Esophagus muscularis mucosa (tissue), 4 donors: ENCODE results near the gene GSN. TPM values are rescaled to one million over a fixed set of nuclear protein-coding genes. Genes with fewer than 3 reads are reported as not detected.

Source experiments
- DNase-seq: peaks from one replicate; pipeline ENCODE4 v3.0.0-alpha.2; 2017; ENCODE audit errors: extremely low spot score
- H3K27ac ChIP-seq, 4 donors: fragments of 200-600 bp; sonication (generic); replicated peaks in 1 of 4; 1 replicate in 3 of 4; 2 replicates in 1 of 4; pipeline ENCODE4 v1.5.1; 2016 to 2019; ENCODE audit warnings: mild to moderate bottlenecking in 1 of 4
- H3K27me3 ChIP-seq, 4 donors: fragments of 200-600 bp; sonication (generic); one replicate each; pipeline versions ENCODE4 v1.5.1 to v1.6.0; 2016 to 2019
- H3K36me3 ChIP-seq, 4 donors: fragments of 200-600 bp; sonication (generic); one replicate each; pipeline ENCODE4 v1.5.1; 2016 to 2019
- H3K4me1 ChIP-seq, 4 donors: fragments of 200-600 bp; sonication (generic); one replicate each; pipeline ENCODE4 v1.5.1; 2016 to 2019
- H3K4me3 ChIP-seq, 4 donors: fragments of 200-600 bp; sonication (generic); 1 replicate in 2 of 4; 2 replicates in 2 of 4; pipeline ENCODE4 v1.5.1; 2016 to 2019; ENCODE audit warnings: mild to moderate bottlenecking in 4 of 4, moderate library complexity in 1 of 4
- H3K9me3 ChIP-seq, 4 donors: fragments of 200-600 bp; sonication (generic); 1 replicate in 3 of 4; 2 replicates in 1 of 4; pipeline ENCODE4 v1.5.1; 2016 to 2019
- CTCF ChIP-seq, 3 experiments: fragments of 200-600 bp in 2 of 3; fragments of 450-650 bp in 1 of 3; sonication (generic) in 2 of 3; IDR thresholded peaks; one replicate each; pipeline ENCODE4 v1.5.1; 2017 to 2019; ENCODE audit warnings: antibody characterized with exemption in 3 of 3, mild to moderate bottlenecking in 2 of 3, moderate library complexity in 1 of 3
- EP300 ChIP-seq: sonication (generic); formaldehyde crosslinking; IDR thresholded peaks from one replicate; pipeline ENCODE4 v1.6.1; 2017; ENCODE audit warnings: antibody characterized with exemption
- POLR2A ChIP-seq: fragments of 450-650 bp; IDR thresholded peaks from one replicate; pipeline ENCODE4 v1.6.1; 2017; ENCODE audit warnings: antibody characterized with exemption, moderate library complexity, mild to moderate bottlenecking, low read depth
- POLR2AphosphoS5 ChIP-seq, 2 donors: sonication (generic); formaldehyde crosslinking; IDR thresholded peaks; one replicate each; pipeline ENCODE4 v1.6.1; 2017; ENCODE audit warnings: antibody characterized with exemption in 2 of 2
- WGBS: methylation state at CpG from one replicate; pipeline ENCODE4 v1.1.5; 2018; 5-methylcytosine and 5-hydroxymethylcytosine counted together
- intact Hi-C: fragments of 100-400 bp; cut with DNase I; formaldehyde crosslinking; loops from one replicate; pipeline ENCODE4 v1.15.1; 2023
- total RNA-seq, 4 donors: library from RNA; depleted of rRNA; stranded (reverse); fragments of >200 nt; gene quantifications; one replicate each; pipeline versions ENCODE4 v1.1.0 to v1.2.1, GENCODE V29; 2016

GSN gene
- total RNA-seq, 4 donors from 2014 or later, result 2,509 to 3,811 (median 3,170) TPM

GRCh38 chr9:121260457-121261106 is 7.4 kb upstream of the GSN start:
- TF ChIP-seq EP300, result no peak
- TF ChIP-seq POLR2A, result no peak
- TF ChIP-seq CTCF (IDR thresholded peaks at IDR 0.05), result no peak
- TF ChIP-seq POLR2AphosphoS5 (IDR thresholded peaks at IDR 0.05), result no peak
- 60% methylated on average over 6 of the region's 6 CpGs for WGBS
- H3K27me3 ChIP-seq, result no peaks in the 10 kb centered on the region
- H3K4me3 ChIP-seq, result no peak overlapping the region
- no peak for DNase-seq
- peaks cover 5 to 31% (median 28%) of the 10 kb centered on the region in 4 donors for H3K4me1 ChIP-seq
- H3K36me3 ChIP-seq, result no peaks in the 10 kb centered on the region
- H3K9me3 ChIP-seq, result no peaks in the 10 kb centered on the region
- H3K27ac ChIP-seq, result peak overlapping the region in 3 of 4 donors; percentile 70 to 74 (median 72)
- intact Hi-C loops, result no loop called here

GRCh38 chr9:121261107-121261460 is 6.9 kb upstream of the GSN start:
- intact Hi-C loops, result no loop called here
- TF ChIP-seq POLR2AphosphoS5 (IDR thresholded peaks at IDR 0.05) (peak in 1 of 2 donors; percentile 38), POLR2A (no peak), EP300 (no peak), CTCF (IDR thresholded peaks at IDR 0.05) (no peak)

GRCh38 chr9:121261755-121262154 is 6.2 kb upstream of the GSN start:
- H3K4me1 ChIP-seq, result peaks cover 10 to 39% (median 36%) of the 10 kb centered on the region in 4 donors
- 90% methylated on average over 1 of the region's 1 CpG for whole genome bisulfite sequencing
- TF ChIP-seq CTCF (IDR thresholded peaks at IDR 0.05) (no peak), POLR2A (no peak), POLR2AphosphoS5 (IDR thresholded peaks at IDR 0.05) (no peak), EP300 (no peak)

More at GRCh38 chr9:121261107-121261460, 6.9 kb upstream of the GSN start:
- DNase-seq, result no peak
- Histone ChIP-seq H3K27me3 (no peaks in the 10 kb centered on the region), H3K9me3 (no peaks in the 10 kb centered on the region), H3K36me3 (no peaks in the 10 kb centered on the region), H3K4me1 (peaks cover 5 to 32% (median 30%) of the 10 kb centered on the region in 4 donors), H3K4me3 (no peak overlapping the region), H3K27ac (peak overlapping the region; percentile 66 to 74 (median 71))
- 34% methylated on average over 4 of the region's 4 CpGs for WGBS

GRCh38 chr9:121262423-121262822 is 5.5 kb upstream of the GSN start:
- H3K36me3 ChIP-seq, result no peaks in the 10 kb centered on the region
- no peaks in the 10 kb centered on the region for H3K27me3 ChIP-seq
- intact Hi-C loops, result no loop called here
- no peak for DNase-seq
- peaks cover 16 to 46% (median 43%) of the 10 kb centered on the region in 4 donors for H3K4me1 ChIP-seq
- H3K4me3 ChIP-seq, result no peak overlapping the region
- no peaks in the 10 kb centered on the region for H3K9me3 ChIP-seq
- WGBS, result 50% methylated on average over 1 of the region's 1 CpG
- TF ChIP-seq EP300 (peak; percentile 72), POLR2AphosphoS5 (IDR thresholded peaks at IDR 0.05) (peak in 1 of 2 donors; percentile 75), POLR2A (no peak), CTCF (IDR thresholded peaks at IDR 0.05) (no peak)
- H3K27ac ChIP-seq, result peak overlapping the region; percentile 66 to 74 (median 71)

More at GRCh38 chr9:121261755-121262154, 6.2 kb upstream of the GSN start:
- H3K27ac ChIP-seq, result peak overlapping the region; percentile 66 to 74 (median 71)
- intact Hi-C loops, result no loop called here
- no peak for DNase-seq
- no peaks in the 10 kb centered on the region for H3K9me3 ChIP-seq
- no peak overlapping the region for H3K4me3 ChIP-seq
- H3K36me3 ChIP-seq, result no peaks in the 10 kb centered on the region
- no peaks in the 10 kb centered on the region for H3K27me3 ChIP-seq
